SKM-1 treated with dmso at 0.1 percent for 144 hours (cell line): Measurements from ENCODE around the gene ZIC5.

ENCODE experiments used
- DNase-seq: peaks from one replicate; lab custom pipeline; 2025; ENCODE audit not compliant: unreplicated experiment; lab: John Stamatoyannopoulos, UW

The ZIC5 gene

GRCh38 chr13:99941086-99941485 lies 30.5 kb downstream of the ZIC5 start:
- no peak for DNase-seq

DNA sequence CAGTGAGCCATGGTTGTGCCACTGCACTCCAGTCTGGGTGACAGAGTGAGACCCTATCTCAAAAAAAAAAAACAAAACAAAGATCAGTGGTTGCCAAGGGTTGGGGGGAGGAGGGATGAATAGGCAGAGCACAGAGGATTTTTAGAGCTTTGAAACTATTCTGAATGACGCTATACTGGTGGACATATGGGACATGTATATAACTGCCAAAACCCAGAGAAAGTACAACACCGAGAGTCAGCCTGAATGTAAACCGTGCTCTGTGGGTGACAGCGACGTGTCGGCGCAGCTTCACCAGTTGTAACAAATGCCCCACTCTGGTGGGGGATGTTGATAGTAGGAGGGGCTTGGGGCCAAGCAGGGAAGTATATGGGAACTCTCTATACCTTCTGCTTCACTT lies 32.9 kb downstream of the ZIC5 start:
- no peak for DNase-seq

- no peak for DNase-seq
These were observed 35.8 kb downstream of the ZIC5 start for GRCh38 chr13:99935772-99936171.

DNA sequence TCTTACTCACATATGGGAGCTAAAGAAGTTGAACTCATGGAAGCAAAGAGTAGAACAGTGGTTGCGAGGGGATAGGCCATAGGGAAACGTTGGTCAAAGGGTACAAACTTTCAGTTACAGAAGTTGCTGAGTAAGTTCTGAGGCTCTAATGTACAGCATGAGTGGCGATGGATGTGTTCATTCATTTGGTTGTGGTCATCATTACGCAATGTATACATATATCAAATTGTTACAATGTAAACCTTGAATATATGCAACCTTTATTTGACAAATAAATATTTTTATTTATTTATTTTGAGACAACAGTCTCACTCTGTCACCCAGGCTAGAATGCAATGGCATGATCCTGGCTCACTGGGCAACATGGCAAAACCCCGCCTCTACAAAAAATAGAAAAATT lies 38.7 kb downstream of the ZIC5 start:
- no peak for DNase-seq

GRCh38 chr13:99930925-99931324 lies 40.6 kb downstream of the ZIC5 start:
- DNase-seq: no peak

DNA sequence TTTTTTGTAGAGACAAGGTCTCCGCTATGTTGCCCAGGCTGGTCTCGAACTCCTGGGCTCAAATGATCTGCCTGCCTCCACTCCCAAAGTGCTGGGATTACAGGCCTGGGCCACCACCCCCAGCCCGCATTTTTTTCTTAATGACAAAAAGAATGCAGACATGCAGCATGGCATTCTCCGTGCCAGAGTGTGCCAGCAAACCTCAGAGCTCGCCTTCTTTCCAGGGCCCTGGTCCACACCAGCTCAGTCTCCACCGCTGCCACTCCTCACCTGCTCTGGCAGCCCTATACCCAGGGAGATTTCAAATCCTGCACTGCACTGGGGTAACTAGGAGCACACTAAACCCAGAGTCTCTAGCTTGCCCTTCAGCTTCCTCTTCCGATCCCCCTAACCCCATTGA lies 41.7 kb downstream of the ZIC5 start:
- DNase-seq: no peak

GRCh38 chr13:99926014-99926731 lies 45.4 kb downstream of the ZIC5 start:
- DNase-seq: no peak

- DNase-seq: no peak
These were observed 47.5 kb downstream of the ZIC5 start for GRCh38 chr13:99923877-99924582.

DNA sequence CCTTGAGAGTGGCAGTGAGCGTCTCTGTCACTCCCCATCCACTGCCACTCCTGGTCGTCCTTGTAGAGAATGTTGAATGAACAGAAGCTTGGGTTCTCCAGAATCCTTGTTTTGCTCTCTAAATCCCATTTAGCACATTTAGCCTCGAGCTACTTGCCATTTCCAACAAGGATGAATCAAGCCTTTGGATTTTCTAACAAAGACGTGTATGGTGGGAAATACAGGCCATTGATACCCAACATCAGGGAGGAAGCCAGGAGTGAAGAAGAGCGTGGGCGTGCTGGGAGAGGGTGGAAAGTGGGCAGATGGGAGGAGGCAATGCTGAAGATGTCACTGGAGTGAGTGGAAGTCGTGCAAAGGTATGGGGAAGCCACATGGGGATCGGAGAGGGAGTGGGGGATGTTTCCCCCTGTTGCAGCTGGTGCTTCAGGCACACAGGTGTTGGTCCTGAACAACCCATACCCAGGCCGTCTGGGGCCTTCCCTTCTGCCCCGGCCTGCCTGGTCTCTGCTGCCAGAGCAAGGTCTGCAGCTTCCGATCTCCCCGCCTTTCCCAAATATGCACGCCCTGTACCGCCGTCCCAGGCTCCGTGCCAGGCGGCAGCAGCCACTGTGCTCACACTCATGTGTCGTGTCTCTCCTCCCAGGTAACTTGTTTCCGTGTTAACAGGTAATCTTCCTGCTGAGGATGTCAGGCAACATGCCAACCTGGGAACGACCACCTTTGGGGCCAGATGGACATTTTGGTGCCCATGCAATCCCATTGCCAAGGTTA lies 48.7 kb downstream of the ZIC5 start:
- DNase-seq: no peak

DNA sequence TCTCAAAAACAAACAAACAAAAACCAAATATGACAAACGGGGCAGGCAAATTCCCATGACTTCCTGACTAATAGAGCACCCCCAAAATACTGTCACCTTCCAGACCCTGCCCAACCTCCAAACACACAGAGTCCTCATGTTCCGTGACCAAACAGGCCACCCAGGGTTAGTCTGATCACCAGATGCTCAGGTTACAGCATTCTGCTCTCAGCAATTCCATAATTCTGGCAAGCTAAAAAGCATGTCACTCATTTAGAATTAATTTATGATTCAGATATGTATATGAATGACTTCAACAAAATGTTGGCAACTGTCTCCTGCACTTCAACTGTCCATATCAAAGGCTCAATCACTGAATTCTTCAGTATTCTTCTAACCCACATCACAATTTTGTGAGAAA lies 52.4 kb downstream of the ZIC5 start:
- no peak for DNase-seq

DNA sequence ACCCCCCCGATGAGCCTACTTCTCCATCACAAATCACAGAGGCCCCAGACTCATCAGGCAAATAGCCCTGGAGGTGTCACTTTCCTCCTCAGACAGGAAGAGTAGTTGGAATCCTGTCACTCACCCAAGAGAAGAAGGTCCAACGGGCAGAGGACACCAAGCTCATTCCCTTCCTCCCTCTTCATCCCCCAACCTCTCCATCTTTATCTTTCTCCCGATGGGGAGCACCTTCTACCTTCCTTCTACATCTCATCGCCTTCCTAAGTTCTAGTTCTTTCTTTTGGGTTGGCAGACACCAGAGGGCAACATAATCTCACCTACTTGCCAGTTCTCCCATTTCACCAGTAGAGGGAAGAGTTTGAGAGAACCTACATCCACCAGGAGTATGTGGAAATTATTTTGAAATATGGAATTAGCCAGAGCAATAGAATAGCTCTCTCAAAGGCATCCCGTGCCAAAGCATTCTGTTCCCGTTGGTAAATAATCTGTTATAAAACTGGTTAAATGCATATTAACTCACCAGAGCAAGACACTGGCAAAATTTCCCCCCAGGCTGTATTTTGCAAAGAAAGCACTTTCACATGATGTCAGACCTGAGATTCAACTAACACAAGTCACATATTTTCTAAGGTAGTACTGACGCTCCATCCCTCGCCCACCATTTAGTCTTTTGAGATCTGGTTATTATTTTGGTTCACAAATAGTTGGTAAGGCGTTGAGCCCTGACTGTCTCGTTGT lies 55.0 kb downstream of the ZIC5 start:
- peak; percentile 75 for DNase-seq

DNA sequence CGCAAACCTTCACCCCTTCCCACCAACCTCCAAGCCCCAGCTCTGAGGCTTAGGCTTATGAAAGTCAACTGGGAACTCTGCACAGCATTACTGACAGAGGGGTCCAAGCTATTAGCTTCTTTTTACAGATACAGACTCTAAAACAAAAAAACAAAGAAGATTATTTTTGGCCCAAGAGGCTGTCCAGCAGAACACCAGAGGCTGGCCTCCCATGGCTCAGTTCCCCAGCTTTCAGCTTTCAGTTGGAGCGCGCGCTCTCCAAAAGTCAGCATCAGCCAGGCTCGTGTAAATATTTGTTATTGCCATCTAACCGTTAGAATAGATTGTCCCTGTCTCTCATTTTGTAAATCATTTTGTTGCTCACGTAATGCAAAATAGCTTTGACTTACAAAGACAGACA lies 58.4 kb downstream of the ZIC5 start:
- no peak for DNase-seq
